ENCODE measurements around the gene C1D.

C1D gene

DNA sequence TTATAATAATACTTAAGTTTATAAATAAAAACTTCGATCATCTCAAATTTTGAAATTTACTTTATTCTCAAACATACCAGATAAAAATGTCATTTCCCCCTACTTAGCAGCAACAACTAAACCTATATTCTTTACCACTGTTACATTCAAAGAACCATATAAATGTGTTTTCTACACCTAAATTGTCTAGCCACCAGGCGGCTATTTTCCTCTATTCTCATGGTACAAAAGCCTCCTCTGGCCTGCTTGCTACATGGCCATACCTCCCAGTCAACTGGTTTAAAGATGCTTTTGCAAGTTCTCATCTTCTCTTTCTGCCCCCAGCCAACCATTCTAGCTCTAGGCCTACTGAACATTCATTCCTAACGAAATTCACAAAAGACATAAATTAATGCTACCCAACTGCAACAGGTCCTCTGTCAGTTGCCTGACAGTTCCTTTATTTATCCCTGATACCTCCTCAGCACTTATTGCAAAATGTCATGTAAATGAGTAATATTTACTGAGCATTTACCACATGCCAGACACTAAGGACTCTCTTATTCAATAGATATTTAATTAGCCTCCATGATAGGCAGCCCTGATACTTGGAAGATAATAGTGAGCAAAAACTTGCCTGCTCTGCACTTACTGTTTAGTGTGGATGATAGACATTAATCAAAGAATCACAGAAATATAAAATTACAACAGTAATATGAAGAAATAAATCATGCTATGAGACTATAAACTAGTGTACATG lies 5.0 kb downstream of the C1D start:
- DNase-seq, result no peak

- no peak for DNase-seq
Observed at GRCh38 chr2:68052717-68053422, 9.9 kb downstream of the C1D start.

DNA sequence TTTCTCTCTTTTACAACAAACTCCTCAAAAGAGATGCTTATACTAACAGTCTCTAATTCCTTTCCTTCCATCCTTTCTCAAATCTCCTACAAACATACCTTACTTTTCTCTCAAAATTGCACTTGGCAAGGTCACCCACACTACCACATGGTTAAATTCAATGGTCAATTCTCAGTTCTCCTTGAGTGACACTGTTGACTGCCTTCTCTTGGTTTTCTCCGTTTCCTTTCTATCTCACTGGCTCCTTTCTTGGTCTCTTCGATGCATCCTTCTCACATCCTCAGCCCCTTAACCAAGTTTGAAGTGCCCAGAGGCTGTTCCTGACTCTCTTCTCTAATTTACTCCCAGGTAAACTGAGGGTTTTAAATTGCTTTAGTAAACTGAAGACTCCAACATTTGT lies 12.5 kb downstream of the C1D start:
- DNase-seq, result no peak

DNA sequence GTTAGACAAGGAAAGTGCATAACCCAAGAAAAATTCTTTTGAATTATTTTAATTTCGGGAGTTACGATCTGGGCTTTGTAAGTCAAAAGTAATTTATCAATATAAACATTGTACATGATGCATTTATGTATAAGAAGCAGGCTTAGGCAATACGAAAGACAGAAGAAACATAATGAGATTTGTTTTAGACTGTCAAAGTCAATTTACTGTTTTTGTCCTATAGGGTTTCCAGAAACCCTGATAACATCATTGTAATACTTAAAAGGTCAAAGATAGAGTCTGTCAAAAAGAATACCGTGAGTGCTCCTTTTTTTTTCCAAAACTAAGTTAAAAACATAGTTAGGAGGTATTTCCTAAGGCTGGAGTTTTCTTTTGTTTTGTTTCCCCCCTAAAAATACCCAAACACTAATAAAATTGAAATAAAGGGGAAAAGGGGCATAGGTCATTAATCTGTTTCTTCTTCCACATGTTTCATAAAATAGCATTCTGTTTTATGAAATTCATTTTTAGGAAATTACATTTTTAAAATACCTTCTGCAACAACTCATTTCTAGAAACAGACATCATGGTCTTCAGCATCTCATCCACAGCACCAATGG lies 16.1 kb downstream of the C1D start:
- no peak for DNase-seq

DNA sequence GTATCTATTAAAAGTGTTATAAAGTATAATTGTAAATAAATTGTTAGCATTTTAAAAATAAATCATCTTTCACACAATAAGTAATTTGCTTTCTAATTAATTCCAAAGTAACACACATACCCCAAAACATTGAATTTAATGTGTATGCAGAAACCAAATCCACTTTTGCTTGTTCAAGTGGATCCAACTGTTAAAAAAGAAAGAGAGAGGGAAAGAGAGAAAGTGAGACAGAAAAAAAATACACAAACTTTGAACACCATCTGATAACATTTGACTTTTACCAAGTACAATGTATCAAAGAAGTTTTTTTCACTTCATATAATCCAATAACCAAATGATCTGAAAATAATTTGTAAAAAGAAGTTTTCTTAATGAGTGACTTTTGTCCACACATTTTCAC lies 16.6 kb downstream of the C1D start:
- no peak for DNase-seq

- DNase-seq, result no peak
Observed at GRCh38 chr2:68045342-68045741, 17.5 kb downstream of the C1D start.

- DNase-seq, result no peak
Observed at GRCh38 chr2:68044099-68044498, 18.7 kb downstream of the C1D start.

DNA sequence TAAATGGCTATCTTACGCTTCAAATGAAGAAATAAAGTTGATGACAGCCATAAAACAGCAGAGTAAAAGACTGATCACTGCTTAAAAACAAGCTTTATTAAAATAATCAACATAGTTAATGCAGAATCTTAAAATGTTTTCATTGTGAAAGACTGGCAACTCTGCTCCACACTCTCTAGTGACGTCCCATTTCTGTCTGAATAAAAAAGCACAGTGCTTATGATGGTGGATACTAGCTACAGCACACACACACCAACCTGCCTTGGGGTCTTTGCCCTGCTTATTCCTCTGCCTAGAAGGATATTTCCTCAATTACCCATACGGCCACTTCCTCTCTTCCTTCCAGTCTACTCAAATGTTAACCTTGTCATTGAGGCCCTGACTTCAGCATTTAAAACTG lies 19.1 kb downstream of the C1D start:
- DNase-seq, result no peak

DNA sequence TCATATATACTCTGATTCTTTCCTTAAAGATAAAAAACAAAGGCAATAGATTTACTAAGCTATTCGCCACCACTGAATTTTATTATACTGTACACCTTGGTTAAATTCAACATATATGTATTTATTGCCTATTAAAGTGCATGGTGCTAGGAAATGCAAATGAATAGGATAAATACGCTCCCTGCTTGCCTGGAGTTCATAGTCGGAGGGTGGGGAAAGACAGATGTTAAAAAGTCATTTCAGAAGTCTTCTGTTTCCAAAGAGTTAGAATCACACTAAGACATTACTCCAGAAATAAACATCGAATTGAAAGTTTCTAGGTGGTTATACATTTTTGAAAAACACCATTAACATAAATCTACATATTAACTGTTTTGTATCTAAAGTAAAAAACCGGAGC lies 19.8 kb downstream of the C1D start:
- DNase-seq, result no peak

GRCh38 chr2:68041704-68042245 lies 21.0 kb downstream of the C1D start:
- no peak for DNase-seq

GRCh38 chr2:68040078-68040477 lies 22.7 kb downstream of the C1D start:
- no peak for DNase-seq

- no peak for DNase-seq
Observed at GRCh38 chr2:68039317-68039716, 23.5 kb downstream of the C1D start.

DNA sequence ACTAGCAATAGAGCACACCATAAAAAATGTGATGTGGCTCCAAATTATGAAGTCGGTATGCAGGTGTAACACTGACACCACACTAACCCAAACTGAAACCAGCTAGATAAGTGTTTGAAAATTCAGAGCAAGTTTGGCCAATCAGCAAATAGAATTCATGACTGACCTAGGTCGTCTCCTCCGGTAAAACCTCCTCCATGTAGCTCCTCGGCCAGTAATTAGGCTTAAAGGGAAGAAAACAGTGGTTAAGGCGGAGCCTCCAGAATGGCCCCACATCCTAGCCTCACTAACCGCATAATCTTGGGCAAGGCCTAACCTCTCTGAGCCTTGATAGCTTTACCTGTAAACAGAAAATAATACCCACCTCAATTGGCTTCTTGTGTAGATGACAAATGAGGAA lies 30.1 kb downstream of the C1D start:
- DNase-seq, result no peak

DNA sequence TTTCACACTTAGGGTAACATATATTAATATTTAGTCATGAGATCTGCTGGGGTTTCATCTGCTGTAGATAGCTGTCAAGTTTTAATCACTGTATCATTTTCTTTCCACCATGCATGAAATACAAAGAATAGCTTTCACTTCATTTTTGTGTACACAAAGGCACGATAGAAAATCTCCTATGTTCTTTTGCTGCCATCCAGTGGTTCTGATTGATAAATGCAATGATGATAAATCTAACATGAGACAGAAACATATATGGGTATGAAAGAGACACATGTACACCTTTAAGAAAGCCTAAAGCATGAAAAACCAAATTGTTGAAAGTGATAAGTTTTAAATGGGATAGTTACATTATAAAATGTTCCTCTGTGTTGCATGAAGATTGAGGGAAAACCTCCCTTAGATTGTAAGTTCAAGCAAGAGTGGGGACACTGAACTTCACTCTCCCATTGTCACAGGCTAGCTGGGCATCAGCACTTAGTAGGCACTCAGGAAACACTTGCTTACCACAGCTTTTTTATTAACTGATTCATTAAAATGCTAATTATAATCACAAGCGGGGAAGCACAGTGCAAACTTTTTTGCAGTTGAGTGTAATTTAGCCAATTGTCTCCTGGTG lies 31.2 kb downstream of the C1D start:
- no peak for DNase-seq

GRCh38 chr2:68031043-68031442 lies 31.8 kb downstream of the C1D start:
- no peak for DNase-seq

- no peak for DNase-seq
Observed at GRCh38 chr2:68030529-68030928, 32.3 kb downstream of the C1D start.

DNA sequence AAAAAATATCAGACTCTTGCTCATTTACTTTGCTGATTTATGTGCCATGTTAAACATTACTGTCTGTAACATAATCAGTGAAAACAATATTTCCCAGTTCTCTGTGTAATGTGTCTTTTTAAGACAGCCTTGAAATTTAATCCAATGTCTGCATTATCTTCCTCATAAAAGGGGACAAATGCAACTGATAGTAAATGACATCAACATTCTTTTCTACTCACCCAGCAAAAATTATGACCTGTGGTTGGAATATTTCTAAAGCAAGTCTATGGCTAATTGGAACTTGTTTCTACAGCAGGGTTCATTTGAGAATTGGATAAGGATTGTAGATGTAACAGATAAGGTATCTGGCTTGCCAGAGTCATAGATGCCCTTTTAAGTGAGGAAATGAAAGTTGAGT lies 34.8 kb downstream of the C1D start:
- no peak for DNase-seq

- no peak for DNase-seq
Observed at GRCh38 chr2:68024450-68024849, 38.4 kb downstream of the C1D start.

DNA sequence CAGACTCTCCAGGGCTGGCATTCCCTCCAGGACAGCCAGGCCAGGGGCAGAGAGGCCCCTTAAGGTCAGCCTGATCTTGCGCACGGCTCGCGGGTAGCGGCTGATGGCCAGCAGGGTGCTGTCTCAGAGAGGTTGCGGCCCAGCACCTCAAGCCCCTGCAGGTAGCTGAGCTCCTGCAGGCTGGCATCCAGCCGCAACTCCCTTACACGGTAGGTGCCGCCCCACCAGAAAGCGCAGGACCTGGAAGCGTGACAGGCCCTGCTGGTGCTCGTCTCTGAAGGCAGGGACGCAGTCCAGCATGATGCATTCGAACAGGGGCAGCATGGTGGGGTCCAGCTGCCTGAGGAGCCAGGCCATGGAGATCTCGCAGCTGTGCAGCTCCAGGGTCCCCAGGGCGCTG lies 38.9 kb downstream of the C1D start:
- no peak for DNase-seq

DNA sequence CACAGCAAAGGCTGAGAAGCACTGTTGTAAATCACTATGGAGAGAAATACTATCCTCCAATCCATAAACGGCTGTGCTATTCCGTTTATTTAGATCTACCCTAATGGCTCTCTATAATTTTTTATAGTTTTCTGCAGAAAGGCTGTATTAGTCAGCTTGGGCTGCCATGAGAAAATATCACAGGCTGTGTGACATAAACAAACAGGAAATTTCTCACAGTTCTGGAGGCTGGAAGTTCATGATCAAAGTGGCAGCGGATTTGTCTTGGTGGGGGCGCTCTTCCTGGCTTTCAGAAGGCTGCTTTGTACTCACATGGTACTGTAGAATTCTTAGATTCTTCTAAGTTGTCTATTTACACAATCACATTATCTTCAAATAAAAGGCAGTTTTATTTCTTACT lies 44.1 kb downstream of the C1D start:
- DNase-seq, result no peak

- DNase-seq, result no peak
Observed at GRCh38 chr2:68009526-68009925, 53.3 kb downstream of the C1D start.

DNA sequence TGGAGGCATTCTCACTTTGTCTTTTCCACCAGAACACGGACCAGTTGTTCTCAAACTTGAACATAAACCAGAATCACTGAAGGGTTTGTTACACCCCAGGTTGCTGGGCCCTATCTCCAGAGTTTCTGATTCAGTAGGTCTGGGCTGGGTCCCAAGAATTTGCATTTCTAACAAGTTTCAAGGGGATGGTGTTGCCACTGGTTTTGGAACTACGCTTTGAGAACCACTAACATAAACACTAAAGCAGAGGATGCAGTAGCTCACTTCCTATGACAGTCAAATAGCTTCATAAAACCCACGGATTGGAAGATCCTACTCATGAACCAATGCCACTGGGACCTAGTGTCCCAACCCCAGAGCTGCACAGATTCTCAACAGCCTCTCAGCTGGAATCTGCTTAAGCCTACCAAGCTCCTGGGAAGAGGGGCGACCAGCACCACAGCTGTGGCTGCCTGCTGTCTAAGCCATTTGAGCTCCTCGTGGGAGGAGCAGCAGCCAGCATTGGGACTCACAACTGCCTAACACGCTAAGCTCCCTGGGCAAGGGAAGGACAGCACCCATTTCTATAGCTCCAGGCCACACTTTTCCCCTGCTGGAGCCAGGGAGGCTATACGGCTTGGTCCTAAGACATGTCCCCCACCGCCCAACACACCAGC lies 62.5 kb downstream of the C1D start:
- DNase-seq, result no peak

DNA sequence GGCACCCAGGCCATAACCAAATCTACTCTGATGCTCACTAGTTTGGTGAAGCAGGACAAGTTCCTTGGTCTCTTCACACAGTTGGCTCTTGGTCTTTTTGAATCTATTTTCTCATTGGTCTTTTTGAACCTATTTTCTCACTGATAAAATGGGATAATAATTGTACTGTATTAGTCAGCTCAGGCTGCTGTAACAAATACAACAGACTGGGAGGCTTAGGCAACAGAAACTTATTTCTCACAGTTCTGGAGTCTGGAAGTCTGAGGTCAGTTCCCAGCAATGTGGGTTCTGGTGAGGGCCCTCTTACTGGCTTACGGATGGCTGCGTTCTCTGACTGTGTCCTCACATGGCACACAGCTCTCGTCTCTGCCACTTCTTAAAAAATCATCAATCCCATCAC lies 63.5 kb downstream of the C1D start:
- no peak for DNase-seq

Measured in activated CD8-positive, alpha-beta memory T cell treated with anti-CD3 and anti-CD28 coated beads for 24 hours (primary cell).